ENCODE results near the gene PI4KA. TPM values are rescaled to one million over a fixed set of nuclear protein-coding genes. Genes with fewer than 3 reads are reported as not detected.
A peak's percentile ranks its signal among the peaks of the same experiment; 100 is the strongest.

Gene PI4KA
- total RNA-seq, 3 donors from 2014 or later: 62.7 to 103 (median 73.5) TPM

DNA sequence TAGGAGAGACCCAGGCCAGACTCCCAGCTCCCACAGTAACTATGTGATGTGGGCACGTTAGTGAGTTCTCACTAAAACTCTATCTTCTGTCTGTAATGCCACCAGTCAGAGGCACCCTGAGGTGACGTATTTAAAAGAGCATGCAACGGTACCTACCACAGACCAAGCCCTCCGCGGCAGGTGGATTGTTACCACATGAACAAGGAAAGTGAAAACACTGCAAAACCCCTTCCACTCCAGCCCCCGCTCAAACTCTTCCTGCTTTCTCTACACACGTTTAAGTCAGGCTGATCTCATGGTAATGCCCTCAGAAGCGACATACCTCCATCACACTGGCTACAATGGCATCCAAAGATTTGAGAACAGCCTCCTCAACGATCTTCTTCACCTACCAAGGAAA, 48.0 kb downstream of the PI4KA start:
- Histone ChIP-seq H3K27ac (no peak overlapping the region), H3K9me3 (no peaks in the 10 kb centered on the region), H3K27me3 (no peaks in the 10 kb centered on the region), H3K4me3 (no peak overlapping the region), H3K4me1 (no peaks in the 10 kb centered on the region), H3K36me3 (no peaks in the 10 kb centered on the region)
- intact Hi-C loops (cut with DNase I; ENCODE audit: low total_unique reads): no loop called here
- TF ChIP-seq POLR2AphosphoS5 (IDR thresholded peaks at IDR 0.05) (no peak), POLR2A (IDR thresholded peaks at IDR 0.05) (no peak)
- TF ChIP-seq, protein P1, sequence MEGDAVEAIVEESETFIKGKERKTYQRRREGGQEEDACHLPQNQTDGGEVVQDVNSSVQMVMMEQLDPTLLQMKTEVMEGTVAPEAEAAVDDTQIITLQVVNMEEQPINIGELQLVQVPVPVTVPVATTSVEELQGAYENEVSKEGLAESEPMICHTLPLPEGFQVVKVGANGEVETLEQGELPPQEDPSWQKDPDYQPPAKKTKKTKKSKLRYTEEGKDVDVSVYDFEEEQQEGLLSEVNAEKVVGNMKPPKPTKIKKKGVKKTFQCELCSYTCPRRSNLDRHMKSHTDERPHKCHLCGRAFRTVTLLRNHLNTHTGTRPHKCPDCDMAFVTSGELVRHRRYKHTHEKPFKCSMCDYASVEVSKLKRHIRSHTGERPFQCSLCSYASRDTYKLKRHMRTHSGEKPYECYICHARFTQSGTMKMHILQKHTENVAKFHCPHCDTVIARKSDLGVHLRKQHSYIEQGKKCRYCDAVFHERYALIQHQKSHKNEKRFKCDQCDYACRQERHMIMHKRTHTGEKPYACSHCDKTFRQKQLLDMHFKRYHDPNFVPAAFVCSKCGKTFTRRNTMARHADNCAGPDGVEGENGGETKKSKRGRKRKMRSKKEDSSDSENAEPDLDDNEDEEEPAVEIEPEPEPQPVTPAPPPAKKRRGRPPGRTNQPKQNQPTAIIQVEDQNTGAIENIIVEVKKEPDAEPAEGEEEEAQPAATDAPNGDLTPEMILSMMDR (IDR thresholded peaks at IDR 0.05): no peak
- DNase-seq (ENCODE audit: low spot score in 2 of 2): no peak

DNA sequence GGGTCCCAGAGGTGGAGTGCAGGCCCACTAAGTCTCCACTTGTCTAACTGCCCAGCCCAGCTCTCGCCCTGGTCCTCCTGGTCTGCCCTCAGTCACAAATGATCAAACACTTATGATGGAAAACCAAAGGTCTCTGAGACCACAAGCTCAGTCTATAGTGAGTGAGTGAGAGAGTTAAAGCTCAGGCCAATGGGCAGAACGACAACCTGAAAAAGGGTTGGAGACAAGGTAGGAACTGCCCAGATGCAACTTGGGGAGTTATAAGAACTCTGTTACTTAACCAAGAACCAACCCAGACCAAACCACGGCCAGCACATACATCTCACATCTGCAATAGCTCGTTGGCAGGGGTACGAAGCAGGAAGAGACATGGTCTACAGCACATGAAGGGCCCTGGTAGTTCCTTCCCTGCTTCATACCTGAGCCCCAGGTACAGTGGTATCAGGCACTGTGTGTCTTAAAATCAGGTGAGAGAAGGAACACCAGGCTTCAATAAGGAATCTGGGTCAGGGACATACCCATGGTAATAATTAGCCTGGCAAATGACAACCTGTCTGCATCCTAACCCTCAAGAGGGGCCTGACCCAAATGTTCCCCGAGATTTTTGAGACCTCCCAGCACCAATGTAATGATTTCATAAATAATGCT, 48.9 kb downstream of the PI4KA start:
- Histone ChIP-seq H3K9me3 (no peaks in the 10 kb centered on the region), H3K36me3 (no peaks in the 10 kb centered on the region), H3K27ac (no peak overlapping the region), H3K4me3 (no peak overlapping the region), H3K4me1 (no peaks in the 10 kb centered on the region), H3K27me3 (no peaks in the 10 kb centered on the region)
- no peak for TF ChIP-seq POLR2AphosphoS5 (IDR thresholded peaks at IDR 0.05)
- no peak for TF ChIP-seq POLR2A (IDR thresholded peaks at IDR 0.05)
- TF ChIP-seq, protein P1 (IDR thresholded peaks at IDR 0.05): no peak
- intact Hi-C loops (cut with DNase I; ENCODE audit: low total_unique reads): no loop called here
- peak in 1 of 2 donors; percentile 22 for DNase-seq (ENCODE audit: low spot score in 2 of 2)

DNA sequence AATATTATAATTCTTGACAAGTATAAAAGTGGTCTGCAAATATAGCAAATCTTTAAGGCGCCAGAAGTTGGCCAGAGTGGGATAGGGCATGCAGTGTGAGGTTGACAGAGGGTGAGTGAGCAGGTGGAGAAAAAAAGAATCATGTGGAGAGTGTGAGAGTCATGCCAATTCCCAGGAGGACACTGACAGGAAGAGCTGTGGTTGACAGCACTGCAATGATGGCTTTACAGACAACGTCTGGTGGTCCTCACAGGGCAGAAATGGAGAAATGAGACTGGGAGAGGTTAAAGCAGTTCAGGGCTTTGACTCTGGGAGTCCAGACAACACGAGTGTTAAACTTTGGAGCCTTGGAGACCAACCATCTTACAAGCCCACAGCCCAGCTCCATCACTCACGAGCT, 49.8 kb downstream of the PI4KA start:
- intact Hi-C loops (cut with DNase I; ENCODE audit: low total_unique reads): no loop called here
- DNase-seq (ENCODE audit: low spot score in 2 of 2): no peak
- Histone ChIP-seq H3K27me3 (no peaks in the 10 kb centered on the region), H3K9me3 (no peaks in the 10 kb centered on the region), H3K36me3 (no peaks in the 10 kb centered on the region), H3K4me3 (no peak overlapping the region), H3K4me1 (no peaks in the 10 kb centered on the region), H3K27ac (no peak overlapping the region)
- TF ChIP-seq POLR2A (IDR thresholded peaks at IDR 0.05) (no peak), POLR2AphosphoS5 (IDR thresholded peaks at IDR 0.05) (no peak)
- TF ChIP-seq, protein P1 (IDR thresholded peaks at IDR 0.05): no peak

DNA sequence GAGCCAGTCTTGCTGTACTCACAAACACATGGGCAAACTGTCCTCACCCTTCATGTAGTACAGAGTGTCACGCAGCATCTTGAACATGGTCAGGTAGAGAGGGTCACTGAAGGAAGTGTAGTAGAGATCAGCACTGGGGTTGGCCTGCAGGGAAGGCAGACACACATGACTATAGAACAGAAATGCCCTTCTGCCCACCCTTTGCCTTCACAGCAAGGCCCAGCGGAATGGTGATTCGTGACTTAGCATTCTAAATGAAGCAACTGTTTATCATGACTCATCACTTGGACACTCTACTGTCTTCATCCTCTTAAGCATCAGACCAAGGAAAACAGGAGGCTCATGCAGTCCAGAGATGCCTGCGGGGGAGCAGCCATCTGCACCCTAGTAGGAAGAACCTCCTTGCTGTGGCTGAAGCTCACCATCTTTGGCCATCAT, 51.3 kb downstream of the PI4KA start:
- Histone ChIP-seq H3K4me1 (no peaks in the 10 kb centered on the region), H3K27me3 (no peaks in the 10 kb centered on the region), H3K9me3 (no peaks in the 10 kb centered on the region), H3K4me3 (no peak overlapping the region), H3K27ac (no peak overlapping the region), H3K36me3 (peaks cover 4% of the 10 kb centered on the region)
- DNase-seq (ENCODE audit: low spot score in 2 of 2): no peak
- intact Hi-C loops (cut with DNase I; ENCODE audit: low total_unique reads): no loop called here
- no peak for TF ChIP-seq POLR2AphosphoS5 (IDR thresholded peaks at IDR 0.05)
- no peak for TF ChIP-seq POLR2A (IDR thresholded peaks at IDR 0.05)
- TF ChIP-seq, protein P1 (IDR thresholded peaks at IDR 0.05): no peak

DNA sequence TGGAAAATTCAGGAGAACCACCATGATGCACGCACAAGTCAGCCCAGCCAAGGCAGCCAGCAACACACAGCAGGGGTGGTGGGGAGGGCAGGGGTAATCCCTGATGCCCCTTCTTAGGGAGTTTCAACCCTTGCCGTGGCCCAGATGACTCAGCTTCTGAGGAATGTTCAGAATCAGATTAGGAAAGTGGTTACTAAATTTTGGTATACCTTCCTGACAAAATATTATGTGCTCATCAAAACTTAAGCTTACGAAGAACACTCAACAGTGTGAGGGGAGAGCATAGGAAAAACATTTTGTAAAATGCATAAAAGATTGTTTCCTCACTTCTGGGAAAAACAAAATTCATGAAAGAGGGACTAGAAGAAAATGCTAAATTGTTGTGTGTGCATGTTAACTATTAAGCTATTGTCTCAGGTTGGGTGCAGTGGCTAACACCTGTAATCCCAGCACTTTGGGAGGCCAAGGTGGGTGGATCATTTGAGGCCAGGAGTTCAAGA, 52.6 kb downstream of the PI4KA start:
- Histone ChIP-seq H3K4me3 (no peak overlapping the region), H3K9me3 (no peaks in the 10 kb centered on the region), H3K36me3 (peaks cover 9% of the 10 kb centered on the region), H3K27ac (no peak overlapping the region), H3K4me1 (no peaks in the 10 kb centered on the region), H3K27me3 (no peaks in the 10 kb centered on the region)
- intact Hi-C loops (cut with DNase I; ENCODE audit: low total_unique reads): no loop called here
- no peak for TF ChIP-seq POLR2AphosphoS5 (IDR thresholded peaks at IDR 0.05)
- TF ChIP-seq POLR2A (IDR thresholded peaks at IDR 0.05): no peak
- TF ChIP-seq, protein P1 (IDR thresholded peaks at IDR 0.05): no peak
- DNase-seq (ENCODE audit: low spot score in 2 of 2): peak in 1 of 2 donors; percentile 25

Data from breast epithelium (tissue), 4 donors.